ENCODE measurements around the gene ZDHHC9. TPM values are rescaled to one million over a fixed set of nuclear protein-coding genes. Genes with fewer than 3 reads are reported as not detected.
"Not testable (repeated sequence)": the region's sequence is repeated elsewhere in the genome, so short reads cannot be mapped to it uniquely, and the experiment has no call there.

Gene ZDHHC9
- polyA plus RNA-seq (ENCODE audit: insufficient read length in 4 of 4): 10 to 100 TPM; 40.1 to 47.2 (median 44.0) TPM

DNA sequence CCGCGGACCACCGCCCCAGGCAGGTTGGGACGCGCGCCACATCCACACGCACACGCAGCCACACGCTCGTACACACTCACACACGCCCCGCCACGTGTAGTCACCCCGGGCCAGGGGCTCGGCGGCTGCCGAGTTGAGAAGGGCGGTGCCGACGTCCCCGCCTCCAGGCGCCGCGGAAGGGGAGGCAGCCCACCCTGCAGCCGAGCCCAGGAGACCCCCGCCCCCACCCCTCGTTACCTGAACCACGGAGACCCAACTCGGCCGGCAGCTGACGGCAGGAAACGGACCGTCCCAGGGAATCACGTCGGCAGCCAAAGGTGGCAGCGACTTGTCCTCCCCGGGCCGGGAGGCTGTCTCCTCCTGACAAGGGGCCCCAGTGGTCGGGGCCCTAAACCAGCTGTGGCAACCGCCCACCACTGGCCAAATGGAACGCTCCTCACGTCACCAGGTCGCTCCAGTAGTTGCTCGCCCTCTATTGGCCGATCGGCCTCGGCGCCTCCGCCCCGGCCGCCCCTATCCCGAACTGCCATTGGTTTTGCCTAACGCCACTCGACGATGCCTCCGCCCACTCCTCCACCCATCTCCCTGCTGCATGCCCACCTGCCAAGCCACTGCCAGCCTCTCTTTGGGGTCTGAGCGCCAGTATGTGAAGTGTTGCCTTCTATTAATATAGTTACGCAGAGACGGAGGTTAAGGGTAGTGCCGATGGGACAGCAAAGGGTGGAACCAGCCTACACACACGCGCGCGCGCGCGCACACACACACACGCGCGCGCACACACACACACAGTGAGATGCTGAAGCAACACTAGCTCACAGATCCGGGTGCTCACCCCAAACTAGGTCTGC, at the start of gene ZDHHC9:
ZDHHC9 (minus strand) TSS at position 428 of the 848 bp plus-strand sequence. CDS start 1,941 bp downstream, outside the sequence.
- peak in 2 of 4 donors; percentile 78 to 81 for DNase-seq (ENCODE audit: low read depth in 4 of 4, low spot score in 2 of 4)

DNA sequence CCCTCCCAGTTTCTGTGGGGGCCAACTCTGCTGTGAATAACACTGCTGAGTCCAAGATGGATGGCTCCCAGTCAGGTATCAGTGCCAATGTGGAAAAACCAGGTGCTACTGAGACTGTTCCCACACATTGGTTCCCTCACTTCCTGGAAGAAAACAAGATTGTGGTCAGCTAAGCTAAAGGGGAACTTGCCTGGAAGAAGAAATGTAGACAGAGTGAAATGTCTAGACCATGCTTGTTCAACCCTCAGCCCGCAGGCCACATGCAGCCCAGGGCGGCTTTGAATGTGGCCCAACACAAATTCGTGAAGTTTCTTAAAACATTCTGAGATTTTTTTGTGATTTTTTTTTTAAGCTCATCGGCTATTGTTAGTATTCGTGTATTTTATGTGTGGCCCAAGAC, 33.7 kb upstream of the ZDHHC9 start:
- DNase-seq (ENCODE audit: low read depth in 4 of 4, low spot score in 2 of 4): no peak

DNA sequence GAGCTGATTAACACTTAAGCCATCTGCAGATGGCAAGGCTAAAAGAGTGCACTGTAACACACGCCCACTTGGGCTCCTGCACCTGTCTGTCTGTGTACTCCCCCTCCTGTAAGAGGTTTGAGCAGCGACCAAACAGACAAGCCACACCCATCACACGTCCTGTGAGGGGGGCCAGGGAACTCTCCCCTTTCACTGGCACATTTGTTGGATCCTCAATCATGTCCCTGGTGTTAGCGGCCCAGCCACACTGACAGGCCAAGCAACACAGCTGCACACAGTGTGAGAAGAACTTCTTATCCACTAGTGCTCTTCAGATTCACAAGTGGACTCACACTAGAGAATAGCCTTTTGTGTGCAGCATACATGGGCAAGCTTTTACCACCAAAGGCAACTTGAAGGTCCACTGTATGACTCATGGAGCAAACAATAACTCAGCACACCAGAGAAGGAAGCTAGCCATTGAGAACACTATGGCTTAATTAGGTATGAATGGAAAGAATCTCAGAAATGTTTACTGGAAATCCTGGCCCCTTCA, 33.2 kb upstream of the ZDHHC9 start:
- no peak for DNase-seq (ENCODE audit: low read depth in 4 of 4, low spot score in 2 of 4)

DNA sequence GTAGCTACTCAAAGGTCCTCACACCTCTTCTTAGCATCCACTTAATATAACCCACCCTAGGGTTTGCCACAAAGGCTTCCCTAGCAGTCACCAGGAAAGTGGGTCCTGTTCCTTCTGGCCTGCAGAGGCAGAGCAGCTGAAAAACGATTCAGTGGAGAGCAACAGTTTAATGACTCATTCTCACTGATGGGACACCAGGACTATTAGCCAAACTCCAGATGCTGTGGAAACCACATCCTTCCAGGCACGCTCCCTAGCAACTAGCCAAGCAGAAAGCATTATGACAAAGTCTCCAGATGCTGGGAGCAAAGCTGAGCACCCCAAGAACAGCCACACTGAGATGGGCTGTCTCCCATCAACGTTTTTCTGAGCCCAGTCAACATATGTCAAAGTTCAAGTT, 32.0 kb upstream of the ZDHHC9 start:
- DNase-seq (ENCODE audit: low read depth in 4 of 4, low spot score in 2 of 4): no peak

DNA sequence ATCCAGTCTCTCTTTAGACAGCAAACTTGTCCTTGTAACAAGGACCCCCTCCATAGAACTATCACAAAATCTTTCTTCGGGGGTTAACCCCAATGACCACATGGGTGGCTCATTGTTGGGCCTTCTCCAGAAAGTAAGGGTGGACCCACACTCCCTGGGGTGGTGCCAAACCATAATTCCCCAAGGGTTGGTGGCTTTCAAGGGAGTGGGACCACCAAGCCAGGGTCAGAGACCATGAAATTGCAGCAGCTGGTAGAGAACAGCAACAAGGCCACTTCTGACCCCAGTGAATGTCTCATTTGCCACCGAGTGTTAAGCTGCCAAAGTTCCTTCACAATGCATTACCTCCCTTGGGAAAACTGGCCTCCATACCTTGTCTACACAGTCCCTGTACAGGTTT, 28.8 kb upstream of the ZDHHC9 start:
- no peak for DNase-seq (ENCODE audit: low read depth in 4 of 4, low spot score in 2 of 4)

DNA sequence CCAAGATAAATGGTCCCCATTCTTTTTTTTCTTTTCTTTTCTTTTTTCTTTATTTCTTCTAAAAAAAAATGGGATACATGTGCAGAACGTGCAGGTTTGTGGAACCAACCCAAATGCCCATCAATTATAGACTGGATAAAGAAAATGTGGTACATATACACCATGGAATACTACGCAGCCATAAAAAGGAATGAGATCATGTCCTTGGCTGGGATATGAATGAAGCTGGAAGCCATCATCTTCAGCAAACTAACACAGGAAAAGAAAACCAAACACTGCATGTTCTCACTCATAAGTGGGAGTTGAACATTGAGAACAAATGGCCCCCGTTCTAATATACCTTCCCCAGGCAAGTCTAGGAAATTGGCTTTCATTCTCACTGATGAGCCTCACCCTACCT, 22.6 kb upstream of the ZDHHC9 start:
- DNase-seq (ENCODE audit: low read depth in 4 of 4, low spot score in 2 of 4): not testable (repeated sequence)

DNA sequence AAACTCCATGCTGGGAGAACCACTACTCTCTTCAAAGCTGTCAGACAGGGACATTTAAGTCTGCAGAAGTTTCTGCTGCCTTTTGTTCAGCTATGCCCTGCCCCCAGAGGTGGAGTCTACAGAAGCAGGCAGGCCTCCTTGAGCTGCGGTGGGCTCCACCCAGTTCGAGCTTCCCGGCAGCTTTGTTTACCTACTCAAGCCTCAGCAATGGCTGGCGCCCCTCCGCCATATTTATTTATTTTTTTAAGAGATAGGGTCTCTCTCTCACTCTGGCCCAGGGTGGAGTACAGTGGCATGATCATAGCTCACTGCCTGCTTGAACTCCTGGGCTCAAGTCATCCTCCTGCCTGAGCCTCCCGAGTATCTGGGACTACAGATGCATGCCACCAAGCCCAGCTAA, 15.4 kb upstream of the ZDHHC9 start:
- DNase-seq (ENCODE audit: low read depth in 4 of 4, low spot score in 2 of 4): not testable (repeated sequence)

DNA sequence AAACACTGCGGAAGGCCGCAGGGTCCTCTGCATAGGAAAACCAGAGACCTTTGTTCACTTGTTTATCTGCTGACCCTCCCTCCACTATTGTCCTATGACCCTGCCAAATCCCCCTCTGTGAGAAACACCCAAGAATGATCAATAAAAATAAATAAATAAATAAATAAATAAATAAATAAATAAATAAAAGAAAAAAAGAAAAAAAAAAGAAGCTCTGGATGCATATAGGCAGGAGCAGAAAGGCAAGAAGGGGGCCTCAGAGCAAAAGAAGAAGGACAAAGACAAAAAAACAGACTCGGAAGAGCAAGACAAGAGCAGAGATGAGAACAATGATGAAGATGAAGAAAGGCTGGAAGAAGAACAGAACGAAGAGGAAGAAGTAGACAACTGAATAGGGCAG, 8.1 kb upstream of the ZDHHC9 start:
- DNase-seq (ENCODE audit: low read depth in 4 of 4, low spot score in 2 of 4): not testable (repeated sequence)

DNA sequence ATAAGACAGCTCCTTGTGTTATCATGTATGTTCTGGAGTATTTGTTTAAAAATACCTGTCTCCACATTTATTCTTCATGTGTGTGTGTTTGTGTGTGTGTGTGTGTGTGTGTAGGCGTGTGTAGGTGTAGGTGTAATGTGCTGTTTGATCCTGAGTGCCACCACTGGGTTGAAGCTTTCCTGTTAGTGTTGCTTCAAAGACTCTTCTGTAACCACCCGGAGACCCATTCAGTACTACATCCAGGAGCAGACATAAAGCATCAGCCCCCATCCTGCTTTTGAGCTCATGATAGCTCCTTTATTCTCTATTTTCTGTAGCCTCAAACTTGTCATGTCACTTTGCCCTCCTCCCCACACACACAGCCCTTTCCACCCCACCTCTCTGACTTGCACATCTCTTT, 3.0 kb upstream of the ZDHHC9 start:
- DNase-seq (ENCODE audit: low read depth in 4 of 4, low spot score in 2 of 4): no peak

DNA sequence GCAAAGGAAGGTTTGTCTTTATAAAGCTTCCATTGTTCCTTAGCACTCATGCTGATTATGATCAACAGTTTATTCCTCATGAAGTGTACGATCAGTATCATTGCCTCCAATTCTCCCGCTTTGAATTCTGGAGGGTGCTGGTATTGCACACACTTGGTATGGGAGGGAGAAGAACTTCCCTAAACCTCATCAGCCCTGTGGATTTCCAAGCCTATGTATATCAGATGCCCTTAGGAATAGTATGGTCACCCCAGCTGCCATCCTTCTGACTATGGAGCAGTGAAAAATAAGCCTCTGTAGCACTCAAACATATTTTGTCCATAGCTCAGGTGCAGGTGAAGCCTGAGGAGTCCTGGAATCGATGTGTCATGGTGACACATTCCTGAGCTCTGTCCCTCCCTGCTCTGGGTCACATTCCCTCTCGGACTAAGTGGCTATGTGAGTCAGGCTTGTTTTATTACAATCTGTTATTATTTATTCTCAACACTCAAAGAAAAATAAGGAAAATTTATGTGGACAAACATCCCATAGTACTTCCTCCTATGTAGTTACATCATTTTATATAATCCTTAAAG, 2.0 kb upstream of the ZDHHC9 start:
- no peak for DNase-seq (ENCODE audit: low read depth in 4 of 4, low spot score in 2 of 4)

DNA sequence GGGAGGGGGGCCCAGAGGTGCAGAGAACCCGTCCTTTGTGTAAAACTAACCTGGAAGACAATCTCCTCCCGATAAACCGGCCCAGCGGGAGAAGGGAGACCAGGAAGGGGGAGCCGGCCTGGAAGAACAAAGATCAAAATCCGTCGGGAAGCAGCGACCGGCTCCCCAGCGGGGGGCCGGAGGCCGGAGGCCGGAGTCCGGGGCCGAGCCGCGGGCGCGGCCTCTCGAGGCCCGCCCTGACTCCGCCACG, 552 bp downstream of the ZDHHC9 start:
- DNase-seq (ENCODE audit: low read depth in 4 of 4, low spot score in 2 of 4): no peak

DNA sequence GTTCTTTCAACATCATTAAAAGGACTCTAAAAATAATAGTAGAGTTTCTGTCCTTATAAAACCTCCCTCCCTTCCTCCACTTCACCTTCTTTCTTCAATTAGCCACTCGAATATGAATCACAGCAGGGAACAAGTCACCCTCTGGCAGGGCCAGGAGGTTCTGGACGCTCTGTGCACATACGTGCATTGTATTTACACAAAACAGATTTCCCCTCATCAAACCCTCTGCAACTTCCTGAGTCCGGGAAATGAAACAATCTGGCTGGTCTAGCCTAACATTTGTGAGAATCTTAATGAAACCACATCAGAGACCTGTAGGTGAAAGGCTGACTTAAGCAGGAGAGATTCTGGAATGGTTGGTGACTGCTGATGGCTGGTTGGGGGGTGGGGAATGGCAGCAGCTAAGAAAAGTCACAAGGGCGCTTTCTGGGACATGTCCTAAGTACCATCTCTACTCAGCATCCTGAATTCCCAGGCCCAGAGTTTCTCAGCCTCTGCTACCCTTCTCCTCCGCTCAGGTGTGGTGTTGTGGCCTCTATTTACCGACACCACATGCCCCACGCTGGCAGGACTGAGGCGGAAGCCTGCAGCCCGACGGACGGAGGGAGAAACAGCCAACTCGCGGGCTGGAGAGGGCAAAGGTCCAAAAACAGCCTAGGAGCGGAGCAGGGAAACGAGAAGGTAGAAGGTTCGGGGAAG, 1.0 kb downstream of the ZDHHC9 start:
- peak in 2 of 4 donors; percentile 3 to 4 for DNase-seq (ENCODE audit: low read depth in 4 of 4, low spot score in 2 of 4)

DNA sequence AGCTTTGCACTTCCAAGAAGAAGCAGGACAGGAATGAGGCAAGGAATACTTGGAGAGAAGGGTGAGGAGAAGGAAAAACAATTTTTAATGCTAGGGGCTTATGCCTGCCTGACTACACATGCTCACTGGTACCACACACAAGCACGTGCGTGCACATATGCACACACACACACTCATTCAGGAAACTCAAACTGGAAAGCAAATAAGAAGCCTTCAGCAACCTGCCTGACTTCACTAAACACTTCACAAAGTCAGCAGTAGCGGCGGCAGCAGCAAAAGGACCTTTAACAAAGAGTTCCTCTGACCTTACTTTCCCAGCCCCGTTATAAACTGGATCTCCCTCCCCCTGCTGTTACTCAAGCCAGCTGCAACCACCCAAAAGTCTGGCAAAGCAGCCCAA, 3.3 kb downstream of the ZDHHC9 start:
- no peak for DNase-seq (ENCODE audit: low read depth in 4 of 4, low spot score in 2 of 4)

DNA sequence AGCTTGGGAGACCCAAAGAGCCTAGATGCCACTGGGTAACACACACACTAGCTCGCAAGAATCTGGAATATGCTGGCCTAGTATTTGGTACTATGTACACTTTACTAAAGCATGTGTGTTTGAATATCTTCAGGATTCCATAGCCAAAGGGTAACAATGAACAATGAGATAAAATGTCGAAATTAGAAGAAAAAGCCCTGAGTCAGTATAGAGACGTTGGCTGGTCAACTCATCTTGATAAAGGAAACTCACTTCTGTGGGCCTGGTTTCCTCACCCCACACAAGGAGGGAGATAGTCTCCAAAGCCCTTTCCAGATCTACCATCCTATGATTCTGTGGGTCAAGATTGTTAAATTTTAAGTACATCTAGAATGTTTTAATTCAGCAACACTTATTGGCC, 6.9 kb downstream of the ZDHHC9 start:
- DNase-seq (ENCODE audit: low read depth in 4 of 4, low spot score in 2 of 4): no peak

DNA sequence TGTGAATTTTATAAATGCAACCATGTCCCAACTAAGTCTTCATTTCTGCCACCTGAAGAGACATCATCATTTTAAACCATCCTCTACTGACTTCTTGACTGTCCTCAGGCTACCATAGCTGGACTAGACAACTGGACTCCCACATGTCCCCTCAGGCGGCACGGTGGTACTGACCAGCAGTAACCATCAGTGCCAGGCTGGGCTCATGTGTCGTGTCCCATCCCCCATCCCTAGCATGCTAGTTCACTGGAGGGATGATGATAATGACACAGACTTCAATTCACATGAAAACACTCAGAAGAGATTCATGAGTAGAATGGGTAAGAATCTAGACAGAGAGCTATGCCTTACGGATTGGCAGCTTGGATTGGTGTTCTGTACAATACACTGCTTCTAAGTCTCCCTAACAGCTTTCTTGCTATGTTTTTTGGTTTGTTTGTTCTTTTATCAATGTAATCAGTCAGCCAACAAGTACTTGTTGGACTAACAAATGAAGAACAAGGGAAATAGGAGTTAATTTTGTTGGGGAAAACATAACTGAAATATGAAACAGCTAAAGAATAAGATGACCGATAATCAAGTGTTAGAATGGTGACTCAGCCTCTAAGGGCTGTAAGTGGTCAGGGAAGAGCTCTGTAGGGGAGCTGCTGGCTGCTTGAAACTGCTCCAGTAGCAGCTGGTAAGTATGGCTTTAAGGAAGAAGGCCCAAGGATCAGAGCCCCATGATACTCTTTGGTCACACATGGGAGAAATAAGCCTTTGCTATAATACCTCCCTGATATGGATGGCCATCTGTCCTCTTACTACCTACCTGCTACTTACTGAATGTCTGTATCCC, 10.3 kb downstream of the ZDHHC9 start:
- no peak for DNase-seq (ENCODE audit: low read depth in 4 of 4, low spot score in 2 of 4)

DNA sequence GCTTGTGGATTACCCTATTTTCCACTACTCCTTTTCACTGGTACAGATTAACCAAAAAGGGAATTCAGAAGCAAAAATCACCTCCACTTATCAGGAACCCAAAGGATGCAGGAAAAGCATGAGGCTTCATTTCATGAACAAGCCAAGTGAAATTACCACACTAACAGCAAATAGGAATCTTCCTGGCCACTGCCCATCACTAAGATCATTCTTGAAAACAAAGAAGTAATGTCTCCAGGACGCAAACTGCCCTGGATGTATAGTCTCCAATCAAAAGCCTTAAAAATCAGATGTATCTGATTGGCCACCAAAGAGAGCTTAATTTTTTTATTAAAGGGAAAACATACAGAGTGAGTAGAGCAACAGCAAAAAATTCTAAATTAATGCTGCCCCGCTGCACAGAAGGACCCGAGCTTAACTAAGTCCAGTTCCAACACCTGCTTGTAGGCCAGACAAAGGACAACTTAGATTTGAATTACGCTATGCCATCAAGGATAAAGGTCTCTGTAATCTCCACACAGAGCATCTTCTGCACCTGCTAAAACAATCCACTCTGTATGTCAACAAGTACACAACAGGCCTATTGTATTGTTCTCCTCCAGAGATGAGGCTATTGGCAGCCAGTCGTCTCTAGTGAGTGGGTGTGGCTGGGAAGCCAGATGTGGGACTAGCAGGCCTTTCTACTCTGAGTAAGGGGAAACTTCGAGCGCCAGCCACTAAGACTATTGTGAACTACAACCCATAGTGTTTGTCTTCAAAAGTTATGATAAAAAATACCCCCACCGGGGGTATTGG, 12.4 kb downstream of the ZDHHC9 start:
- no peak for DNase-seq (ENCODE audit: low read depth in 4 of 4, low spot score in 2 of 4)

DNA sequence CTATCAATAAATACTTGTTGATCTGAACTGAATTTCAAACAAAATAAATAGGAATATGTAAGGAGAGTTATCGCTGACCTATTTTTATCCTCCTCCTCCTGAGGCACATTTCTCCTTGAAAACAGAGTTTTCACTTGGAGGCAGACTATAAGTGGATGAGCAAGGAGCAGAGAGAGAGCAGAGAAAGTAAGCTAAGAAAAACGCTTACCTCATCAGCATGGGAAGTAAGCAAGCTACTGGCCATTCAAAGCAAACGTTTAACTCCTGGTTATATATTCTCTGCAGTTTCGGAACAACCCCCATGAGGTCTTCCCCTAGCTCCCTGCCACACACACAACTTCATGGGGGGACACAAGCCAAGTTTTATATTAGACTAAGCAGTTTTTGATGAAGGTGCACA, 13.2 kb downstream of the ZDHHC9 start:
- no peak for DNase-seq (ENCODE audit: low read depth in 4 of 4, low spot score in 2 of 4)

DNA sequence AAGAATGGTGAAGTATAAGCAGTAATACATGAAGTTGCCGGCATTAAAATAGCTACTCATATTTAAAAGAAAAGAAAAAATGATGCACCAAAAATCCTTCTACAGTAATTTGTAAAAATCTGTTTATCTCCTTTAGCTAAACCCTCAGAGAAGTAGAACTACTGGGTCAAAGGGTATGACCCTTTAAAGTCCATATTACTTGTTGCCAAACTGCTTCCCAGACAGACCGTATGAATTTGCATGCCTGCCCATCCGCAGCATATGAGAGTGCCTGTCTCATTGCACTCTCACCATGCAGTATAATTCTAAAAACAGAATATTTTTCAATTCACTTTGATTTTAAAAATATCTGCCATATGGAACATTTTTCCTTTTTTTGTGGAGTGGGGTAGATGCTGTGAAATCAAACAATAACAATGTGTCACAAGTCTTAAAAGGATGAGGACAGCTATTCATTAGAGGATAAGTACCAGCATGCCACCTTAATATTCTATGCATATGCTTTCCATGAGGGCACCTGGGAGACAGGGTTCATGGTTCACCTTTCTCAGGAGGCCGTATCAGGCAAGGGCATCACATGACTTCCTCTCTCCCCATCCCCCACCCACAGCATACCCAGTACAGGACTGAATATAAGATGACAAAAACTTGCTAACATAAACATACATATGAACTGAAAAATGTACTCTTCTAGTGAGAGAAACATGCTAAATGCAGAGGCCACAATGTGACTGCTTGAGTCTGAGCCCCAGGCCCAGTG, 17.8 kb downstream of the ZDHHC9 start:
- no peak for DNase-seq (ENCODE audit: low read depth in 4 of 4, low spot score in 2 of 4)

DNA sequence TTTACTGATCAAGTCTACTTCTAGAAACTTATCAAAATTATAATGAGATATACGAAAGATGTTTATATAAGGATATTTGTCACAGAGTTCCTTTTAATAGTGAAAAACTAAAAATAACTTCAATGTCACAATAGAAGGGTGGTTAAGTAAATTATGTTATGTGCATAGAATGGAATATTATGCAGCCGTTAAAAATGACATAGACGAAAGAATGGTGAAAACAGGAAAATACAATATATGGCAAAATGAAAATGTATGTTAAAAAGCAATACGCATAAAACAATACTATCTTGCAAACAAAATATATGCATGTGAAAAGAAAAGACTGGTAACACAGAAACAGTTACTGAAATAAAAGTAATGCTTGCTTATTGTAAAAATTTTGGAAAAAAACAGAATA, 19.1 kb downstream of the ZDHHC9 start:
- DNase-seq (ENCODE audit: low read depth in 4 of 4, low spot score in 2 of 4): no peak
